IMR-90 (cell line): Measurements from ENCODE around the gene UBL5. TPM values are rescaled to one million over a fixed set of nuclear protein-coding genes. Genes with fewer than 3 reads are reported as not detected.

Experiments
- ATAC-seq: fragments of 200-7000 bp; cut with Tn5 transposase; 2 replicates; pipeline ENCODE4 v1.9.1; 2020; ENCODE audit warnings: low read depth, mild to moderate bottlenecking, moderate library complexity
- BruUV-seq: library from RNA; stranded (reverse); fragments of 400-500 nt; replicated peaks from 2 replicates; lab custom pipeline; 2021; lab: Mats Ljungman, UMichigan
- CTCF ChIA-PET: fragments of 300-600 bp; formaldehyde crosslinking; extraction: SDS; loops from one replicate; lab custom pipeline; 2021; ENCODE audit warnings: antibody characterized with exemption; lab: Yijun Ruan, JAX
- POLR2A ChIA-PET: fragments of 300-600 bp; sonication (Branson Sonifier 250); formaldehyde crosslinking; loops from one replicate; lab custom pipeline; 2022; ENCODE audit warnings: antibody characterized with exemption; ENCODE audit not compliant: unreplicated experiment; lab: Charles Lee
- DNase-seq: peaks from one replicate; pipeline ENCODE4 v3.0.0; 2013
- H2AFZ ChIP-seq: replicated peaks from 2 replicates; pipeline ENCODE3; 2013; ENCODE audit warnings: low read length, mild to moderate bottlenecking; ENCODE audit not compliant: poor library complexity
- H2AK5ac ChIP-seq: 2 replicates; pipeline ENCODE4 v1.6.1; 2013; ENCODE audit warnings: low read depth, low read length, inconsistent platforms
- H2AK9ac ChIP-seq: replicated peaks from 2 replicates; pipeline ENCODE3; 2013; ENCODE audit warnings: mild to moderate bottlenecking, low read depth, low read length, moderate library complexity; ENCODE audit not compliant: poor library complexity
- H2BK120ac ChIP-seq: 2 replicates; pipeline ENCODE4 v1.6.1; 2013; ENCODE audit warnings: low read depth, low read length, inconsistent platforms
- H2BK15ac ChIP-seq: 3 replicates; pipeline ENCODE4 v1.6.1; 2013; ENCODE audit warnings: low read depth, low read length, inconsistent platforms
- H2BK20ac ChIP-seq: 2 replicates; pipeline ENCODE4 v1.6.1; 2013; ENCODE audit warnings: low read depth, mild to moderate bottlenecking, inconsistent platforms, low read length, moderate library complexity
- H2BK5ac ChIP-seq: 2 replicates; pipeline ENCODE4 v1.6.1; 2013; ENCODE audit warnings: mild to moderate bottlenecking, low read depth, low read length, inconsistent platforms; ENCODE audit not compliant: poor library complexity, severe bottlenecking
- H3K14ac ChIP-seq: replicated peaks from 2 replicates; pipeline ENCODE4 v1.6.1; 2013; ENCODE audit warnings: low read depth, low read length, inconsistent platforms
- H3K18ac ChIP-seq: 2 replicates; pipeline ENCODE4 v1.6.1; 2013; ENCODE audit warnings: low read depth, low read length, control low read depth
- H3K23ac ChIP-seq: 2 replicates; pipeline ENCODE4 v1.6.1; 2013; ENCODE audit warnings: low read depth, low read length, inconsistent platforms
- H3K27ac ChIP-seq: 2 replicates; pipeline ENCODE4 v1.5.1; 2013; ENCODE audit warnings: mild to moderate bottlenecking, control low read depth, low read length; ENCODE audit not compliant: insufficient read depth
- H3K27me3 ChIP-seq: 2 replicates; pipeline ENCODE4 v1.6.1; 2013; ENCODE audit warnings: low read length; ENCODE audit not compliant: control insufficient read depth, insufficient read depth
- H3K36me3 ChIP-seq: 2 replicates; pipeline ENCODE4 v1.6.1; 2013; ENCODE audit warnings: low read length, mixed read lengths; ENCODE audit not compliant: control insufficient read depth, insufficient read depth
- H3K4ac ChIP-seq: 2 replicates; pipeline ENCODE4 v1.6.1; 2013; ENCODE audit warnings: low read depth, low read length, inconsistent platforms
- H3K4me1 ChIP-seq: 2 replicates; pipeline ENCODE4 v1.6.1; 2013; ENCODE audit warnings: low read length, mixed read lengths; ENCODE audit not compliant: control insufficient read depth, insufficient read depth
- H3K4me2 ChIP-seq: 2 replicates; pipeline ENCODE4 v1.6.1; 2013; ENCODE audit warnings: low read depth, mild to moderate bottlenecking, control low read depth, low read length, moderate library complexity
- H3K4me3 ChIP-seq: 2 replicates; pipeline ENCODE4 v1.5.1; 2013; ENCODE audit warnings: low read depth, mild to moderate bottlenecking, control low read depth, low read length, moderate library complexity; ENCODE audit not compliant: insufficient read depth
- H3K56ac ChIP-seq: 2 replicates; pipeline ENCODE4 v1.6.1; 2013; ENCODE audit warnings: low read length, inconsistent platforms; ENCODE audit not compliant: insufficient read depth; ENCODE audit errors: extremely low read depth
- H3K79me1 ChIP-seq, 2 experiments: 2 replicates each; pipeline ENCODE4 v1.6.1; 2013; ENCODE audit warnings: low read length in 2 of 2, inconsistent platforms in 1 of 2, low read depth in 1 of 2
- H3K9ac ChIP-seq: 2 replicates; pipeline ENCODE4 v1.6.1; 2013; ENCODE audit warnings: low read depth, low read length, control low read depth
- H3K9me1 ChIP-seq: 2 replicates; pipeline ENCODE4 v1.6.1; 2013; ENCODE audit warnings: low read length, inconsistent platforms; ENCODE audit not compliant: insufficient read depth
- H3K9me3 ChIP-seq: 2 replicates; pipeline ENCODE4 v1.6.1; 2013; ENCODE audit warnings: low read length; ENCODE audit not compliant: control insufficient read depth, insufficient read depth
- H4K20me1 ChIP-seq: 2 replicates; pipeline ENCODE4 v1.6.1; 2013; ENCODE audit warnings: low read length, inconsistent platforms; ENCODE audit not compliant: insufficient read depth
- H4K5ac ChIP-seq: 2 replicates; pipeline ENCODE4 v1.6.1; 2013; ENCODE audit warnings: mild to moderate bottlenecking, low read depth, low read length, control low read depth
- H4K8ac ChIP-seq, 2 experiments: 2 replicates each; pipeline ENCODE4 v1.6.1; 2013; ENCODE audit warnings: low read depth in 2 of 2, low read length in 2 of 2, control low read depth in 1 of 2, inconsistent platforms in 1 of 2
- H4K91ac ChIP-seq: 2 replicates; pipeline ENCODE4 v1.6.1; 2013; ENCODE audit warnings: low read depth, low read length, inconsistent platforms; ENCODE audit not compliant: insufficient read depth
- BHLHE40 ChIP-seq: fragments of 150-350 bp; IDR thresholded peaks from 2 replicates; pipeline ENCODE4 v1.6.1; 2016; ENCODE audit warnings: mild to moderate bottlenecking, low read depth, low read length
- CEBPB ChIP-seq: IDR thresholded peaks from 2 replicates; pipeline ENCODE4 v1.6.1; 2012; ENCODE audit warnings: low read depth, low read length, improper control_type of control experiment
- CHD1 ChIP-seq: IDR thresholded peaks from 2 replicates; pipeline ENCODE4 v1.6.1; 2012; ENCODE audit warnings: low read depth, low read length, improper control_type of control experiment
- FOS ChIP-seq: fragments of 150-350 bp; IDR thresholded peaks from 2 replicates; pipeline ENCODE4 v1.6.1; 2016; ENCODE audit warnings: low read depth, low read length
- MAFK ChIP-seq: IDR thresholded peaks from 2 replicates; pipeline ENCODE4 v1.6.1; 2012; ENCODE audit warnings: low read depth, low read length, improper control_type of control experiment
- MAZ ChIP-seq: IDR thresholded peaks from 2 replicates; pipeline ENCODE4 v1.6.1; 2012; ENCODE audit warnings: low read depth, mild to moderate bottlenecking, low read length, improper control_type of control experiment, moderate library complexity, borderline replicate concordance
- MXI1 ChIP-seq: IDR thresholded peaks from 2 replicates; pipeline ENCODE4 v1.6.1; 2012; ENCODE audit warnings: low read depth, mild to moderate bottlenecking, low read length, moderate library complexity, borderline replicate concordance
- NFE2L2 ChIP-seq: fragments of 150-350 bp; IDR thresholded peaks from 2 replicates; pipeline ENCODE4 v1.6.1; 2016; ENCODE audit warnings: low read depth, mild to moderate bottlenecking, low read length
- POLR2A ChIP-seq: IDR thresholded peaks from 2 replicates; pipeline ENCODE4 v1.6.1; 2012; ENCODE audit warnings: mild to moderate bottlenecking, low read depth, low read length
- RAD21 ChIP-seq: IDR thresholded peaks from 2 replicates; pipeline ENCODE4 v1.6.1; 2012; ENCODE audit warnings: low read length, improper control_type of control experiment
- RCOR1 ChIP-seq: IDR thresholded peaks from 2 replicates; pipeline ENCODE4 v1.6.1; 2012; ENCODE audit warnings: mild to moderate bottlenecking, low read length, improper control_type of control experiment; ENCODE audit not compliant: insufficient replicate concordance
- RFX5 ChIP-seq: IDR thresholded peaks from 2 replicates; pipeline ENCODE4 v1.8.0; 2012; ENCODE audit warnings: low read depth, mild to moderate bottlenecking, low read length, moderate library complexity
- SMC3 ChIP-seq: fragments of 150-350 bp; IDR thresholded peaks from 2 replicates; pipeline ENCODE4 v1.6.1; 2016; ENCODE audit warnings: low read depth, mild to moderate bottlenecking, antibody characterized with exemption, low read length, moderate library complexity
- dilution Hi-C: fragments of 300-500 bp; cut with HindIII; formaldehyde crosslinking; loops from one replicate; pipeline ENCODE4 v1.14.3; 2018; ENCODE audit warnings: low sequenced_read_pairs; ENCODE audit not compliant: unreplicated experiment
- in situ Hi-C: fragments of 300-500 bp; cut with MboI; formaldehyde crosslinking; loops from 3 replicates; pipeline ENCODE4 v1.14.3; 2019; ENCODE audit warnings: low sequenced_read_pairs, inconsistent platforms, mixed read lengths
- intact Hi-C: fragments of 100-400 bp; cut with micrococcal nuclease; formaldehyde crosslinking; loops from 2 replicates; pipeline ENCODE4 v1.10.0; 2022
- polyA plus RNA-seq, 3 experiments: library from polyadenylated mRNA; depleted of rRNA; stranded (reverse); fragments of >200 nt; gene quantifications; 2 replicates each; pipeline ENCODE4 v1.2.3, GENCODE V29; 2012; ENCODE audit warnings: low replicate concordance in 1 of 3
- total RNA-seq: library from RNA; depleted of rRNA; stranded (reverse); fragments of >200 nt; gene quantifications from 2 replicates; pipeline ENCODE4 v1.2.3, GENCODE V29; 2012
- TF ChIP-seq, protein P1 (sequence below): conservative IDR thresholded peaks from 2 replicates; pipeline ENCODE4 v1.5.1; 2012; ENCODE audit warnings: mild to moderate bottlenecking, low read depth, low read length, improper control_type of control experiment
- TF ChIP-seq, protein P2 (sequence below): fragments of 150-350 bp; IDR thresholded peaks from 2 replicates; pipeline ENCODE4 v1.6.1; 2016; ENCODE audit warnings: low read depth, mild to moderate bottlenecking, low read length, moderate library complexity, borderline replicate concordance
- TF ChIP-seq, protein P3 (sequence below): fragments of 150-350 bp; IDR thresholded peaks from 2 replicates; pipeline ENCODE4 v1.6.1; 2017; ENCODE audit warnings: mild to moderate bottlenecking, antibody characterized with exemption, low read length, low read depth

Gene UBL5
- total and polyA plus RNA-seq, 2 of the 4 experiments (the other 2 are of a cell fraction) = 434 to 1,091 TPM

DNA sequence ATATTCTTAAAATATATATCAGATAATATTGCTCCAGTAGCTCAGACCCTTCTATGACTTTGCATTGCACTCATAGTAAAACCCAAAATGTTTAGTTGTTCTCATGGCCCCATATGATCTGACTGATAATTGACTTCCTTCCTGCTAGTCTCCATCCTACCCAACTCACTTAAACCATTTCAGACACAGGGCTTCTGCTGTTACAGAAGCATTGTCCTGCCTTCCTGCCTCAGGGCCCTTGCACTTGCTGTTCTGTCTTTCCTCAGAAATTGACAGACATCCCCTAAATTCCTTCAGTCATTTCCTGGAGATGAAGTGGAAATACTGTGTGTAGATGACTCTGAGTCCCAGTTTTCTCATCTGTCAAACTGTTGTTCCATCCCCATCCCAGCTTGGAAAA is 28.6 kb upstream of the UBL5 start:
- Histone ChIP-seq H3K4me3 (no peak overlapping the region), H3K9me3 (no peaks in the 10 kb centered on the region), H3K4ac (no peak overlapping the region), H3K9ac (no peak overlapping the region), H4K20me1 (no peaks in the 10 kb centered on the region), H2AFZ (no peak overlapping the region), H4K8ac (no peak overlapping the region), H3K9me1 (no peaks in the 10 kb centered on the region), H4K91ac (no peak overlapping the region), H3K27ac (no peak overlapping the region), H3K14ac (no peak overlapping the region), H3K4me1 (no peaks in the 10 kb centered on the region), H3K56ac (no peak overlapping the region), H2BK120ac (no peak overlapping the region), H2BK20ac (no peak overlapping the region), H2AK9ac (no peak overlapping the region), H3K23ac (no peak overlapping the region), H3K4me2 (no peak overlapping the region), H2AK5ac (no peak overlapping the region), H2BK15ac (no peak overlapping the region), H3K79me1 (no peaks in the 10 kb centered on the region), H2BK5ac (no peak overlapping the region), H3K36me3 (peaks cover 7% of the 10 kb centered on the region; the same call in 1 of the 2 replicates), H4K5ac (no peak overlapping the region), H3K18ac (no peak overlapping the region), H3K27me3 (no peaks in the 10 kb centered on the region)
- TF ChIP-seq SMC3 (no peak), FOS (no peak), POLR2A (no peak), RFX5 (no peak), BHLHE40 (no peak), RAD21 (no peak), MAZ (no peak), CEBPB (no peak), MAFK (no peak), RCOR1 (no peak), CHD1 (no peak), MXI1 (no peak), NFE2L2 (no peak)
- TF ChIP-seq, protein P1, sequence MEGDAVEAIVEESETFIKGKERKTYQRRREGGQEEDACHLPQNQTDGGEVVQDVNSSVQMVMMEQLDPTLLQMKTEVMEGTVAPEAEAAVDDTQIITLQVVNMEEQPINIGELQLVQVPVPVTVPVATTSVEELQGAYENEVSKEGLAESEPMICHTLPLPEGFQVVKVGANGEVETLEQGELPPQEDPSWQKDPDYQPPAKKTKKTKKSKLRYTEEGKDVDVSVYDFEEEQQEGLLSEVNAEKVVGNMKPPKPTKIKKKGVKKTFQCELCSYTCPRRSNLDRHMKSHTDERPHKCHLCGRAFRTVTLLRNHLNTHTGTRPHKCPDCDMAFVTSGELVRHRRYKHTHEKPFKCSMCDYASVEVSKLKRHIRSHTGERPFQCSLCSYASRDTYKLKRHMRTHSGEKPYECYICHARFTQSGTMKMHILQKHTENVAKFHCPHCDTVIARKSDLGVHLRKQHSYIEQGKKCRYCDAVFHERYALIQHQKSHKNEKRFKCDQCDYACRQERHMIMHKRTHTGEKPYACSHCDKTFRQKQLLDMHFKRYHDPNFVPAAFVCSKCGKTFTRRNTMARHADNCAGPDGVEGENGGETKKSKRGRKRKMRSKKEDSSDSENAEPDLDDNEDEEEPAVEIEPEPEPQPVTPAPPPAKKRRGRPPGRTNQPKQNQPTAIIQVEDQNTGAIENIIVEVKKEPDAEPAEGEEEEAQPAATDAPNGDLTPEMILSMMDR = no peak
- TF ChIP-seq, protein P2, sequence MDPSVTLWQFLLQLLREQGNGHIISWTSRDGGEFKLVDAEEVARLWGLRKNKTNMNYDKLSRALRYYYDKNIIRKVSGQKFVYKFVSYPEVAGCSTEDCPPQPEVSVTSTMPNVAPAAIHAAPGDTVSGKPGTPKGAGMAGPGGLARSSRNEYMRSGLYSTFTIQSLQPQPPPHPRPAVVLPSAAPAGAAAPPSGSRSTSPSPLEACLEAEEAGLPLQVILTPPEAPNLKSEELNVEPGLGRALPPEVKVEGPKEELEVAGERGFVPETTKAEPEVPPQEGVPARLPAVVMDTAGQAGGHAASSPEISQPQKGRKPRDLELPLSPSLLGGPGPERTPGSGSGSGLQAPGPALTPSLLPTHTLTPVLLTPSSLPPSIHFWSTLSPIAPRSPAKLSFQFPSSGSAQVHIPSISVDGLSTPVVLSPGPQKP = no peak
- TF ChIP-seq, protein P3, sequence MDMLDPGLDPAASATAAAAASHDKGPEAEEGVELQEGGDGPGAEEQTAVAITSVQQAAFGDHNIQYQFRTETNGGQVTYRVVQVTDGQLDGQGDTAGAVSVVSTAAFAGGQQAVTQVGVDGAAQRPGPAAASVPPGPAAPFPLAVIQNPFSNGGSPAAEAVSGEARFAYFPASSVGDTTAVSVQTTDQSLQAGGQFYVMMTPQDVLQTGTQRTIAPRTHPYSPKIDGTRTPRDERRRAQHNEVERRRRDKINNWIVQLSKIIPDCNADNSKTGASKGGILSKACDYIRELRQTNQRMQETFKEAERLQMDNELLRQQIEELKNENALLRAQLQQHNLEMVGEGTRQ = no peak
- DNase-seq (no peak), ATAC-seq (no peak)
- intact Hi-C loops (no loop called here), in situ Hi-C loops (loop anchor here (10.0 kb wide), 3 partner anchors 474 to 664 kb away; partner anchors contain the start of gene ZNF559), dilution Hi-C loops (loop anchor here (10.0 kb wide), 1 partner anchor 174 kb away; the partner anchor contains the start of gene ZNF561)
- CTCF ChIA-PET = no interaction called here
- POLR2A ChIA-PET = interaction anchor here (0.6 kb wide), 1 partner anchor 9 kb away, joined by 7 read pairs; no protein-coding TSS in a partner anchor
- BruUV-seq = no TSS peak
